Upper lobe of left lung (tissue), 4 donors: ENCODE data around the gene XCR1.

Experiments used
- POLR2A ChIP-seq, 4 donors: fragments of 450-650 bp; IDR thresholded peaks; one replicate each; pipeline ENCODE4 v1.5.1; 2016 to 2017; ENCODE audit warnings: antibody characterized with exemption in 4 of 4, mild to moderate bottlenecking in 2 of 4
- TF ChIP-seq, protein P1 (sequence below), 6 experiments: fragments of 450-650 bp in 4 of 6; fragments of 200-600 bp in 2 of 6; sonication (generic) in 2 of 6; IDR thresholded peaks; one replicate each; pipeline ENCODE4 v1.5.1; 2016 to 2019; ENCODE audit warnings: antibody characterized with exemption in 6 of 6

DNA sequence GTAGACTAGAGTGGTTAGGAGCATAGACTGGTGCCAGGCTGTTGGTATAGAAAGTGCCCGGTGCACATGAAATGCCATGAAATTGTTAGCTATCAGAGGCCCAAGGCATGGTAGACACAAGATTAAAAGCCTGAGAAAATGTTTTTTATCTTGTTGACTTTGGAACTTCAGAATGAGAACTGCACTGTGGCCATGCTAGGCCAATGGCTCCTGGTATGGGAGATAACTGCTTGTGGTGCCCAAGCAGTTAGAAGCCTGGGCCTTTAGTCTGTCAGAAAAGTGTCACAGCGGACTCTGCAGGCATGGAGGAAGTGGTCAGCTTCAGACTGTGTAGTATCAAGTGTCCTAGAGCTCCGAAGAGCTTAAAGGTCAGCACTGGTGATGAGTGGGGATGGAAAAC lies 43.5 kb downstream of the XCR1 start:
- TF ChIP-seq, protein P1, sequence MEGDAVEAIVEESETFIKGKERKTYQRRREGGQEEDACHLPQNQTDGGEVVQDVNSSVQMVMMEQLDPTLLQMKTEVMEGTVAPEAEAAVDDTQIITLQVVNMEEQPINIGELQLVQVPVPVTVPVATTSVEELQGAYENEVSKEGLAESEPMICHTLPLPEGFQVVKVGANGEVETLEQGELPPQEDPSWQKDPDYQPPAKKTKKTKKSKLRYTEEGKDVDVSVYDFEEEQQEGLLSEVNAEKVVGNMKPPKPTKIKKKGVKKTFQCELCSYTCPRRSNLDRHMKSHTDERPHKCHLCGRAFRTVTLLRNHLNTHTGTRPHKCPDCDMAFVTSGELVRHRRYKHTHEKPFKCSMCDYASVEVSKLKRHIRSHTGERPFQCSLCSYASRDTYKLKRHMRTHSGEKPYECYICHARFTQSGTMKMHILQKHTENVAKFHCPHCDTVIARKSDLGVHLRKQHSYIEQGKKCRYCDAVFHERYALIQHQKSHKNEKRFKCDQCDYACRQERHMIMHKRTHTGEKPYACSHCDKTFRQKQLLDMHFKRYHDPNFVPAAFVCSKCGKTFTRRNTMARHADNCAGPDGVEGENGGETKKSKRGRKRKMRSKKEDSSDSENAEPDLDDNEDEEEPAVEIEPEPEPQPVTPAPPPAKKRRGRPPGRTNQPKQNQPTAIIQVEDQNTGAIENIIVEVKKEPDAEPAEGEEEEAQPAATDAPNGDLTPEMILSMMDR (IDR thresholded peaks at IDR 0.05), result no peak
- TF ChIP-seq POLR2A (IDR thresholded peaks at IDR 0.05), result no peak
